ENCODE measurements around the gene UMPS.
"Not testable (repeated sequence)": the region's sequence is repeated elsewhere in the genome, so short reads cannot be mapped to it uniquely, and the experiment has no call there.

UMPS gene

DNA sequence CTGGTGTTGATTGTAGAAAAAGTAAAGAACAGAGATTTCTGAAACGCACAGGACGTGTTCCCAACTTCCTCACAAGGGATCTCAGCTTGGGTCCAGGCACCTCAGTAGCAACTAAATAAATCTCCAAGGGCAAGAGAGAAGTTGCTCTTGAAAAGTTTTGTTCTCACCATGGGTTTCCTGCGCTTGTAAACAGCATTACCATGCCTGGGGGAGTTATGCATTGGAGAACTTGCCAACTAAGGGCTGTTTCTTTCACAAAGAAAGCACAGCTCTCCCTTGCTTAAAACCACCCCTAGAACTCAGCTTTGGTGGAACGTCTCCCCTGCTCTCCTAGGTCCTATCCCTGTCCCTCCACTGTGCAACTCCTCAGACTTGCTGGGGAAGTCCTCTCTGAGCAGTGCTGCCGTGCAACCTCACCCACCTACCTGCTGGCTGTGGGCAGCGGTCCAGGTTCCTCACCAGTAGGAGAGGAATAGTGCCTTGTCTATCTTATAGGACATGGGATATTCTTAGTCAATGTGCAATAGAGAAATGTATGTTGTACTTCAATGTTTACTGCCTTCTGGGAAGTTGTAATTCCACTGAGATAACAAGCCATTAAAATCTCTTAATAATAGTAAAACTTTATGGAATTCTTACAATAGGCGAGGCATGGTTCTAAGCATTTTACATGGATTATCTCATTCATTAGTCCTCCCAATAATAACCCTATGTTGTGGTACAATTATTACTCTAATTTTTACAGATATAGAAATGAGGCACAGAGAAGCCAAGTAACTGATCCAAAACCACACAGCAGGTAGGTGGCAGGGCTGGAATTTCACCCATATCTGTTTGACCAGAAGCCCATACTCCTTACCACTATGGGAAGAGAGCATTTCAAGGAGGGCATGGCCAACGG, 51.5 kb downstream of the UMPS start:
- DNase-seq: no peak

DNA sequence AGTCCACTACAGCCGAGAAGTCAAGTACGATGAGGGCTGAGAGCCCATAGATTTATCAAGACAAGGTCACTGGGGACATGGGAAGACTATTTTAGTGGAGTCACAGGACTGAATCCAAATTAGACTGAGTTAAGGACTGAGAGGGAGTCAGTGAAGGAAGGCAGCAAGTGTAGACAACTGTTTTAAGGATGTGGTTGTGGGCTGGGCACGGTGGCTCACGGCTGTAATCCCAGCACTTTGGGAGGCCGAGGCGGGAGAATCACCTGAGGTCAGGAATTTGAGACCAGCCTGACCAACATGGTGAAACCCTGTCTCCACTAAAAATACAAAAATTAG, 52.1 kb downstream of the UMPS start:
- not testable (repeated sequence) for DNase-seq

DNA sequence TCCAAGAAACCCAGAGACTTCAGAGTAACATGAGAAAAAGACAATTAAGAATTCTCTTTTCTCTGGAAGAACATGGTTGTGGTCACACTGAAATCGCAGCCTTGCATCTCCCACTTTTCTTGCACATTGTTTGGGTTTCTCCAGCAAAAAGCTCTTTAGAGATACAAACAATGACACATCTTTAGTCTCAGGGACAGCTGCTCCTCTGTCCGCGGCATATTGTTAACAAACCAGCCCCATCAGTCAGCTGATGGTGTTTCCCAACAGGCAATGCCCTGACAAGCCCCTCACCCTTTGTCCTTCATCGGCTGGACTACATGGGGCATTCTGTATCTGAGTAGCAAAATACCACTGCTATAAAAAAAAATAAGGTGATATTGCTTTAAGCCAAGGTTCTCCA, 53.4 kb downstream of the UMPS start:
- DNase-seq: no peak

DNA sequence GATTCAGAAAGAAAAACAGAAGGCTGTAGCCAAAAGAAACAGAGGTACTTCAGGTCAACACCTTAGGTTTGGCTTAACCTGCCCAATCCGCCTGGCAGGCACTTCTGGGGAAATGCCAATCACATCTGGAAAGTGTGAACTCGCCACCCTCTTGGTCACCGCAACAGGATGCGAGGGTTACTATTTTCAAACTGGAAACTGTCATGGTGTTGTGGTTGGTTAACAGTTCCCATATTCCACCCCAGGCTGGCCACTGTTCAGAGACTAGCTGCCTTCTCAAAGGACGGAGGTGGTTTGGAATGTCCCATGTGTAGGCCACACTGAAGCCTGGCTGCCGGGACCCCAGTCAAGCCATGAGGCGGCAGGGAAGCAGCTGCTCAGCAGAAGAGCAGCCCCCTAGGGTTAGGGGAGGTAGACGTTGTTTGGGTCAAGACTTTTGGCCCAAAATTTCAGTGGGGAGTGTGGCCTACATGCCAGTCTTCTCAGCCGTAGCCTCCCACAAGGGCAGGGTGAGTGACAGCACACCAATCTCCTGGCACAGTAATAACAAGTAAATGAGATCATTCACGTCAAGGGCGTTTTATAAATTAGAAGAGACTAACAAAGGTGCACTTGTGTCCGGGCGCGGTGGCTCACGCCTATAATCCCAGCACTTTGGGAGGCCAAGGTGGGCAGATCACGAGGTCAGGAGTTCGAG, 54.6 kb downstream of the UMPS start:
- DNase-seq: no peak

DNA sequence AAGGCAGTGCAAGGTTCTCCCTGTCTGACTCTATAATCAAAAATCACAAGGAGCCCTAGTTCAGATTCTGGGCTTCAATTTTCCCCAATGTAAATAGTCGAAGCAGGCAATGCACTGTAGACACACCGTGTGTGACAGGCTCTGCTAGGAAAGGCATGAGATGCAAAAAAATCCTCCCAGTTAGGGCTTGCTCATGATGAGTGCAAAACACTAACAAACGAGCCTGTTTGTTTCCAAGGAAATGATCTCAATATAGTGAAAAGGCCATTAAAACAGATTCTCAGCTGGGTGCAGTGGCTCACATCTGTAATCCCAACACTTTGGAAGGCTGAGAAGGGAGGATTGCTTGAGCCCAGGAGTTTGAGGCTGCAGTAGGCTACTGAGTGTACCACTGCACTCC, 55.7 kb downstream of the UMPS start:
- DNase-seq: no peak

DNA sequence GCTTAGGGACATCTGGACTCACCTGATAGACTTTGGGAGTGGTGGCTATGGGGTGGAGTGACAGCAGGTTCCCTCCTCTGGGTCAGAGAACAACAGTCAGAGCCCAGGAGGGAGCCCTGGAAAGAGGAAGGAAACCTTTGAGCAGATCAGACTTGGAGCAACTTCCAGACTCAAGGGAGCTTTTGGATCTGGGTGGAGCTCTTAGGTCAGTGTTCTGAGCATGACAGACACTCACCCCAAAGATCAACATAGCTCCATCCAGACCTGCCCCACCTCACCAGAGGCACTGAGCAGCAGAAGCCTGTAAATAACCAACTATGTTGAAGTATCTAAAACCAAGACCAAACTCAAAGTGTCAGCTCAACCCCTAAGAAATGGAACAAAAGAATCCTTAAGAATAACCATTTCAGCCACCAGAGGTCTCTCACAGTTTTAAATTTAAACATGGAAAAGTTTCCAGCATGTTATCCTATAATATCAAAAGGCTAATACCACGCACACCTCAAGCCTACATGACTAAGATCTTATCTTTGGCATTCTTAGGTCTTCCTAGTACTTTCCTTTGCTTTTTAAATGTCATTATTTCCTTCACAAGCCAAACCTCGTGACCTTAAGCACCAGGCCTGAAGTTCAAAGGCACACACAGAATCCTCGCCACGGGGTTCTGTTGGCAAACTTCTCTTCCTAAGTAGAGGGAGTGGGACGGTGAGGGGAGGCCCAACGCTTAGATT, 56.4 kb downstream of the UMPS start:
- no peak for DNase-seq

DNA sequence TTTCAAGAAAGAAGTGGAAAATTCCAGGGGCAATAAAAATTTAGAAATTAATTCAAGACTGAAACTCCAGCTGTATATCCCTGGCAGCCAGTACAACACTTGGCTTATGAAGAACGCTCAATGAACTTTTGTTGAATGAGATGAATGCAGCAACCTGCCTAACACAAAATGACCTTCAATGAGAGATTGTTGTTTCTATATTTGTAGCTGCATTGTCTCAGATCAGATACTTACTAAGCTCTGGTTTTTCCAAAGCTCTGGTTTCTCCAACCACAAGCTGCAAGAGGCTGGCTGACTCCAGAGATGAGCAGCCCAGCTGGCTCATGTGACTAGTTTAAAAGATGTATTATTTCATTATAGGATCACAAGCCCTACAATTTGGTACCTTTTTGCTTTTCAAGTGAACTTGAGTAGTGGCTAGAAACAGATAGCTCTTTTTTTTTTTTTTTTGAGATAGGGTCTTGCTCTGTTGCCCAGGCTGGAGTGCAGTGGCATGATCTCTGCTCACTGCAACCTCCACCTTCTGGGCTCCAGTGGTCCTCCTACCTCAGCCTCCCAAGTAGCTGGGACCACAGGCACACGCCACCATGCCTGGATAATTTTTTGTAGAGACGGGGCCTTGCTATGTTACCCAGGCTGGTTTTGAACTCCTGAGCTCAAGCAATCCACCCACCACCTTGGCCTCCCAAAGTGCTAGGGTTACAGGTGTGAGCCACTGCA, 57.4 kb downstream of the UMPS start:
- DNase-seq: no peak

DNA sequence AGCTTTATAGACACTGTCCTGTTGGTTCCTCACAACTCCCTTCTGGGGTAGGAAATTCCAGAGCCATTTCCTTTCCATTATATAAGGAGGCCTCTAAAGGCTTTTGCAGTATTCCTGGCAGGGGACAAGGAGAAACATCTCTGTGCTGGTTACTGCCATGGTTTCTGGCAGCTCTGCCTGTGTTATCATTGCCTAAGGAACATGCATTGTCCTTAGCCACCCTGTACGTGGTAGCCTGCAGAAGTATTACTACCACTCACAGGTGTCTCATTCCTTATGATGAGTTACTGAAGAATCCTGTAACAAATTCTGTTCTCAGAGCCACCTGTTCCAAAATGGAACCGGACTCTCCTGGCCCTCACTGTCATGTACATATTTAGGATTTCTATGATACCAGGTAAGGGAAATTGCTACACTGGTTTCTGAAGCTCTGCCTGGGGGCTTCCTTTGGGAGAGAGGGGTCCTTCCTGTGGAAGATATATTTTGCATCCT, 58.0 kb downstream of the UMPS start:
- no peak for DNase-seq

DNA sequence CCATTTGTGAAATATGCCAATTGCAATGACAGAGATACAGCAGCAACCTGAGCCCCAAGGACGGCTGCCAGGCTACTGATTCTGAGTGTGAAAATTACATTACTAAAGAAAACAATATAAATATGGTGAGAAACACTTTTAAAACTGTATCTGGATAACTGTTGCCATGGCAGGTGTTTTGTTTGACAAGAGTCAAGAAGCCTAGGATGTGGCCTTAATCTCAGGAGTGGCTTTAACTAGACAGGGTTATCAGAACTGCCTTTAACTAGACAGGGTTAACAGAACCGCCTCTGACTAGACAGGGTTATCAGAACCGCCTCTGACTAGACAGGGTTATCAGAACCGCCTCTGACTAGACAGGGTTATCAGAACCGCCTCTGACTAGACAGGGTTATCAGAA, 58.9 kb downstream of the UMPS start:
- not testable (repeated sequence) for DNase-seq

DNA sequence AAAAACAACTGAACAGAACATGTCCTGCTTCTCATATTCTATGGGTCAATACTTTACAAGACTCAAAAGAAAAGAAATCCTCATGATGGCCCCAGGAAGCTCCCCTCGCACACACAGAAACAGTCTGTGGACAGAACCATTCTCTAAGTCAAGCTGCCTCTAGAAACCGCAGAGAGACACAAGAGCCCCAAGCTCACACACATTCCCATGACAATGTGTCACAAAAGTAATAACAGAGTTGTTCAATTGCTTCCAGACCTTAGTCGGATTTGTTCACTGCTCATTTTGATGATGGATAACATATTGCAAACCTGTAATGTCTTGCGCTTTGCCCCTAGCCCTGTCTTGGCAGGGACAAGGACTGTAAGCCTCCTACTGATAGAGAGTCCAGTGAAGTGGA, 60.9 kb downstream of the UMPS start:
- no peak for DNase-seq

DNA sequence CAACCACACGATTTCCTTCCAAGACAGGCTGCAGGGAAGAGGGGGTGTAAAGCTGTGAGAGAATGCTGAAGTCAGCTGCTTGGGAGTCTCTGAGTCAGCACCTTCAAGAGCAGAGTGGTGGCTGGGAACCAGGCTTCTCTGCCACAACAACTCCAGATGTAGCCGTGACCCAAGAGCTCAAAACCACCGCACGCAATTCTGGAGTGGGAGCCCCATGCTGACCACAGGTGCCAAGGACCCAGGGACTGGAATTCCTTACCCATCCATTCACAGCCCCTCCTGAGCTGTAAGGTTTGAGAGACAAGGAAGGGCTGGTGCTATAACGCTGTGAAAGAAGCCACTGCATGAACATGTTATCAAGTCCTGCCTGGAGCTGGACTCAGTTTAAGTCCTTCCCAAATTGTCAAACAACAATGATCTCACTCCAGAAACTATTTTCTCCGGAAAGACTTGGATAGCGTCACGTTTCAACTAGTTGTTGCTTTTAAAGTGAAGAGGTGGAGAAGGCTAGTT, 61.4 kb downstream of the UMPS start:
- DNase-seq: peak; percentile 54

DNA sequence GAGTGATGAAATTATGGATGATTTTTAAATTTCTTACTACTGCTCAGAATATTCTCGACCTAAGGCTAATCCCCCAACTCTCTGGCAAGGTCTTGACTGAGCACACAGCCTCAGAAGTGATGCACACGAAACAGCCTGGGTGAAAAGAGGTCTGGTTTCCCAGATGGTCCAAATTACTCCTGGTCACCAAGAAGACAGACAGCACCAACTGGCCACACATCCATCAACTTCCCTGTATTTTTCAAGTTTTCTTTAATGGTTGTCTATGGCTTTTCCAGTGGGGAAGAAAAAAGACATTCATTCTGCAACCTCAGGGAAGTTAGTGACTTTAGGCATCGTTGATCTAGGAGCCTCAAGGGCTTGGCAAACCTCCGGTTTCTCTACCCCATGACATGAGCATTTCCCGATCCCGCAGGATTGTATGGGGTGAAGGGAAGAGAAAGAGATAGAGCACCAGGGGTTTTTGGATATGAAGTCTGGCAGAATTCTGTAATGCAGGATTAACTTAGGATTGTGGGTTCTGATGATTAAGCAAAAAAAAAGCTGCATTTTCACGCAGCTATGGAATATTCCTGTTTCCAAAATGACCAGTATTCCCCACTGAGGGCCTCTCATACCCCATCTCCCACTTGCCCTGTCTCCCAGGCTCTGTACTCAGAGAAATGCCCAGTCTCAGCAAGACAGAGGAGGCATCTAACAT, 62.2 kb downstream of the UMPS start:
- no peak for DNase-seq

DNA sequence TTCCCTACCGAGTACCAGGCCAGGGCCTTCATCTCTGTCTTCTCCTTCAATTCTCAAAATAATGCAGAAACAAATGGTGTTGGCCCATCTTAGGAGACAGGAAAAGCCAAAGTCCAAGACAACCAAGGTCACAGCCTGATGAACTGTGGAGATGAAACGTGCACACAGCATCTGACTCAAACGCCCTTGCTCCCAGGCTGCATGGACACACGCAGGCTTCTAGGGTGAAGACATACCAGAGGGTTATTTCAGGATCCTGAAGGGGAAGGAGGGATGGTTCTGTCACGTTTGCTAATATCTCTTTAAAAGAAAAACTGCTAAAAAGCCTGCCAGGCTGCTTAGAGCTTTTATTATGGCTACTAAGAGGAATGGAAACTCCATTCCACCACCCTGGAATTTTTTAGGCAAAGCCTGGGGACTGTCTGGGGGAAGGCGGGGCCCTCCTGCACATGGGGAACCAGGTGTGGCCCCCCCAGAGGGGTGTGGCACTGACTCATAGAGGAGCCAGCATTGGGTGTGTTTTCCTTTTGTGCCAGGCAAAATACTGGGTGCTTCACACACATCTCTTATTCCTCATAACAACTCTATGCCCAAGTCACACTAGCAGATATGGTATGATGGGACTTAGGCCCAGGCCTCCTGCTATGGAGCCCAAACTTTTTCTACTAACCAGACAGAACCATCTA, 62.9 kb downstream of the UMPS start:
- DNase-seq: no peak

DNA sequence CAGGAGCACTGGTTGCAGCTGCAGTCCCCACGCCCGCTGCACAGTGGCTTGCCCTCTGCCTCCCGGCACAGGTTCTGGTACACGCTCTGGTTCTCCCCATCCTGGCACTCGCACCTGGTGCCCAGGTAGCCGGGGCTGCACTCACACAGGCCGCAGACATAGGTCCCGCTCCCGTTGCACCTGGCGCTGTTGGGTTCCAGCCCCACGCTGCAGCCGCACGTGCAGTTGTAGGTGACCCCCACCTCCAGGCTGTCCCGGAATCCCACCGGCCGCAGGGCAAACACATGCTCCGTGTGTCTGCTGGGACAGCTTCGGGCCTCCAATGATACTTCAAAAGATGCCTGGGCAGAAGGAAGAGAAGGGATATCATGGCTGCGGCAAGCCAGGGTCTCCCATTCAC, 66.2 kb downstream of the UMPS start:
- no peak for DNase-seq

DNA sequence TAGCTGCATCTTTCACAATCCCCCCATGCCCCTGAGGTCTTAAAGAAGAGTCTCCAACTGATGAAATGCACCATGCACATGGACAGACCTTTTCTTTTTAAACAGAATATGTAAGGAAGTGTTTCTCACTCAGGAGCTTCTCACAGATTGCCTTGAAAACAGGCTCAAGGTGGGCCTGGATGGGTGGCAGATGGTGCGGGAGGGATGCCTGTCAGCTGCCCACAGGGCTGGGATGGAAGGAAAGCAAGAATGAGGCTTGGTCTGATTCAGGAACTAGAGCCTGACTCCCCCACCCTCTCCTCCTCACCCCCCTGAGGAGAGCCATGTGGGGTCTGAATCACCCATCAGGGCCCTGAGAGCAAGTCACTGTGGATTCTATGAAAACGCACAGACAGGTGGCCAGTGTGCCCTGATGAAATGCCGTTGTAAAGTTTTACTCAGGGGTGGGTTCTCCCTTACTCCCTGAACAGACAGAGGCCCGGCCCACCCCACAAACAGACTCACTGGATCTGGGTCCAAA, 67.2 kb downstream of the UMPS start:
- DNase-seq: no peak
